Adipose tissue (tissue), 3 donors: ENCODE results near the gene RASD2. TPM values are rescaled to one million over a fixed set of nuclear protein-coding genes. Genes with fewer than 3 reads are reported as not detected.

Source experiments
- H3K27ac ChIP-seq: one replicate; pipeline ENCODE4 v1.5.1; 2013; ENCODE audit warnings: low read depth, low read length
- WGBS, 3 donors: extraction: QIAGEN DNeasy Blood & Tissue Kit; methylation state at CpG; one replicate each; pipeline ENCODE4 v1.1.7; 2013; 5-methylcytosine and 5-hydroxymethylcytosine counted together
- polyA plus RNA-seq, 3 donors: library from polyadenylated mRNA; stranded (reverse); fragments of 200-250 nt; gene quantifications; one replicate each; pipeline ENCODE4 v1.2.3, GENCODE V29; 2013
- donor health status: healthy with polysubstance abuse.
- donor health status: Bipolar disorder and iron deficiency.
- donor health status: healthy.

Gene RASD2
- polyA plus RNA-seq, 3 donors = 0.26 to 1.1 (median 0.34) TPM

DNA sequence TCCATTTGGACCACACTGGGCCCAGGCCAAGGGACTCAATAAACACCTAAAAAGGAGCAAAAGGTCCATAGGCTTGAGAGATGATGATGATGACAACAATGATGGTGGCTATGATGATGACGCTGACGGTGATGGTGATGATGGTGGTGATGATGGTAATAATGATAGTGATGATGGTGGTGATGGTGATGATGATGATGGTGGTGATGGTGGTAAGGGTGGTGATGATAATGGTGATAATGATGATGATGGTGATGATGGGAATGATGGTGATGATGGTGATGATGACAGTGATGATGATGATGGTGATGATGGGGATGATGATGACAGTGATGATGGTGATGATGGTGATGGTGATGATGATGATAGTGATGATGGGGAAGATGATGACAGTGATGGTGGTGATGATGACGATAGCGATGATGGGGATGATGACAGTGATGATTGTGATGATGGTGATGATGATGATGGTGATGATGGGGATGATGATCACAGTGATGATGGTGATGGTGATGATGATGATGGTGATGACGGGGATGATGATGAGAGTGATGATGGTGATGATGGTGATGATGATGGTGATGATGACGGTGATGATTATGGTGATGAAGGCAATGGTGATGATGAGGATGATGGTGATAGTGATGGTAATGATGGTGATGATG, 7.1 kb upstream of the RASD2 start:
- WGBS, 3 donors = 85 to 97% (median 95%) methylated on average over 6 of the region's 6 CpGs
- no peak overlapping the region for H3K27ac ChIP-seq

DNA sequence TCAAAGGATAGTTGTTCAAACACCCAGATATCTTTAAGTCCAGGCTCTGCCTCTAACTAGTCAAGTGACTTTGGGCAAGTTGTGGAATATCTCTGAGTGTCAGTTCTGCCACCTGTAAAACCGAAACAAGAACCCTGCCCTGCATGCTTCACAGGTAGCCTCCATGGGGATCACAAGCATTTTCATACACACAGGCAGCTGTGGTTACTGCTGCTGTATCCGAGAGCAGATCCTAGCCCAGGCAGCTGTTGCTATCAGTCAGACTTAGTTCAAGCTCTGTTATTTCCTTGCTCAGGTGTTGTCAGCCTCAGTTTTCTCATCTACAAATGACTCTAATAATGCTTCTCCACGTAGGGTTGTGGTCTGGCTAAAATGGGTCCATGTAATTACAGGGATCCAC, 6.5 kb upstream of the RASD2 start:
- H3K27ac ChIP-seq = no peak overlapping the region
- 45 to 81% (median 60%) methylated on average over 3 of the region's 3 CpGs for WGBS, 3 donors

DNA sequence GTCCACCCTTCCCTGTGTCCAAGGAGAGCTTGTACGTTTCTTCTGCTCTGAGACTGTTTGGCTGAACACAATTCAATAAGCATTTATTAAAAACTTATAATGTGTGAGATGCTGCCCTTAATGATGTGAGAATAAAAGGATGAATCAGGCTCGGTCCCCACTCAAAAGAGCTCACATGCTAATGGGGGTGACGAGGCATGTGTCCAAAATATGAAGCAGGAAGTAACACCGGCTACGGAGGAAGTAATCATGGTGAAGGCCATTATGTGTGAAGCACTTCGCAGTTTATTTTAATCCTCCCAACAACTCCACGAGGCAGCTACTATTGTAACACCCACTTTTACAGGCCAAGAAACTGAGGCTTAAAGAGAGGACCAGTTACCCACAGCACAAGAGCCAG, 3.4 kb upstream of the RASD2 start:
- 33 to 64% (median 43%) methylated on average over 7 of the region's 7 CpGs for WGBS, 3 donors
- no peak overlapping the region for H3K27ac ChIP-seq

DNA sequence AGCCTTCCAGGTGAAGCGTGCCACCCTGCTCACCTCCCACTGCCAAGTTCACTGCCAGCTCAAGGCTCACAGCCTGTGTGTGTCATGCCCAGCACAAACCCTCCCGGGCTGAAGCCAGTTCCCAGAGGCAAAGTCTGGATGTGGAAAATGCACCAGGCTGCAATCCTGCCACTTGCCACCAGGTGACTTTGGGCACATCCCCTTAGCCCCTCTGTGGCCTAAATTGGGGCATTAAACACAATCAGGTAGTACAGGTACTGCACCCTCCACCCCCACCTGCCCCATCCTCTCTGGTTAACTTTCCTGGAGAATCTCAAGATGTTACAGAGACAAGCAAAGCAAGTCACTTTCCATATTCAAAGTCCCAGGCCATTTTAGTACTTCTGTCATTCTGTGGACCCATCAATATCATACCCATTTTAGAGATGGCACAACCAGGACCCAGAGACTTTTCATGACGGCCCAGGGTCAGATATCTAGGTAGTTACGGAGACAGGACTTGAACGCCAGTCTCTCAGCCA, 1.8 kb upstream of the RASD2 start:
- WGBS, 3 donors = 66 to 84% (median 74%) methylated on average over 5 of the region's 5 CpGs
- H3K27ac ChIP-seq = no peak overlapping the region

DNA sequence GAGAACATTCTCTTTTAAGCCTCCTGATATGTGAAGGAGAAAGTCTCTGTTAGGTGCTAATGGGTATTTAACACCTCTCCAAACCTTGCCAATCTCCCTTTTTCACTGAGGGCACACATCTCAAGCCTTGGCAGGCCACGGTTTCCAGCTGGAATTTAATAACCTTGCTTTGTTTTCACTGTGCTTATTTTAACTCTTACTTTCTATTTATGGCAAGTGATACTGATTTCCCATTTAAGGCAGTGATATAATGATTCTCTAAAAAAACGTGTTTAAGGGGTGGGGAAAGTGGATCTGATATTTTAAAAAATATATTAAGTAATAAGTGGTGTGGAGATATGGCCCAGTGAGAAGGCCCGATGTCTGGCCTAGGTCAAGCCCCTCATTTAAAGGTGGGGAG, 1.1 kb upstream of the RASD2 start:
- no peak overlapping the region for H3K27ac ChIP-seq
- WGBS, 3 donors = 15 to 23% (median 20%) methylated on average over 3 of the region's 3 CpGs

DNA sequence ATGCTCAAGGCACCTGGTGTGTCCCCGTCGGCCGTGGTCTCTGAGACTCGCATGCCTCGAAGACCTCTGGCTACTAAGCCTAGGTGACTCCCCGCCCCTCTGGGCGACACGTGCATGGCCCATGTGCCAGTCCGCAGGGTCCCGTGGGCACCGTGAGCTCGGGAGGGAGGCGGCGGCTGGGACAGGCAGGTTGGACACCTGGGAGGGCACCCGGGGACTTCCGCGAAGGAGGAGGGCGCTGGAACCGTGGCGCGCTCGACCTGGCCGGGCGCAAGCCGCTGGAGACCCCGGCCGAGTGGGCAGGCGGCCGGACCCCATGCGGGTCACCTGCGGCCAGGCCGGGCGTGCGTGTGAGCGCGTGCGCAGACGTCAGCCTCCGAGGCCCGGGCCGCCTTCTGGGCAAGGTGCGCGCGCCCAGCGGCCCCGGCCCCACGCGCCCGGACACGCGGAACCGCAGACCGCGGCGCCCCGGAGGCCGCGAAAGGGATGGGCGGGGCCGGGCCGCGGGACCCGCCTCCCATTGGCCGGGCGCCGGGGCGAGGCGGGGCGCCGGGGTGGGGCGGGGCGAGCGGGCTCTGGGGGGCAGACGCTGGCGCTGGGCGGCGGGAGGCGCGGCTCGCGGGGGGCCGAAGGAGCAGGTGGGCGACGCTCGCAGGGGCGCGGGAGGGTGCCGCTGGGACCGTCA, 579 bp upstream of the RASD2 start:
- no peak overlapping the region for H3K27ac ChIP-seq
- WGBS, 3 donors = 2 to 5% (median 3%) methylated on average over 25 to 88 of the region's 89 CpGs

DNA sequence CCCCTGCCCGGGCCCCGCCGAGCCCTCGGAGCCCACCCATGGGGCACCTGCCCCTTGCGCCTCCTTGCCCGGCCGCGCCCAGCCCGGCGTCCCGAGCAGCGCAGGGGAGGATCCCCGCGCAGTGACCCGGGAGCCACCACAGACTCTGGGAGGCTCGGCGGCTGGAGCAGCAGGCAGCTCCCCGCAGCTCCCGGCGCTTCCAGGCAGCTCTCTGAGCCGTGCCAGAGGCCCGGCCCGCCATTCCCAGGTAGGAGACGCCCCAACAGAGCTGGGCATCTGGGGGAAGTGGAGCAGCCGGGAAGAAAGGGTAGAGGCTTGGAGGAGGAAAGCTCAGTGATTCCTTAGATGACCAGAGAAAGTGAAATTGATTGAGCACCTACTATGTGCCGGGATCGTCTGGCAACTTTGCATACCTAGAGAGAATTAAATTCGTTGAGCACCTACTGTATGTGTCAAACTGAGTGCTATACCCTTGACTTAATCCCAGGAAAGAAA, 670 bp downstream of the RASD2 start:
- WGBS, 3 donors = 4 to 8% (median 5%) methylated on average over 24 to 28 of the region's 28 CpGs
- H3K27ac ChIP-seq = no peak overlapping the region

DNA sequence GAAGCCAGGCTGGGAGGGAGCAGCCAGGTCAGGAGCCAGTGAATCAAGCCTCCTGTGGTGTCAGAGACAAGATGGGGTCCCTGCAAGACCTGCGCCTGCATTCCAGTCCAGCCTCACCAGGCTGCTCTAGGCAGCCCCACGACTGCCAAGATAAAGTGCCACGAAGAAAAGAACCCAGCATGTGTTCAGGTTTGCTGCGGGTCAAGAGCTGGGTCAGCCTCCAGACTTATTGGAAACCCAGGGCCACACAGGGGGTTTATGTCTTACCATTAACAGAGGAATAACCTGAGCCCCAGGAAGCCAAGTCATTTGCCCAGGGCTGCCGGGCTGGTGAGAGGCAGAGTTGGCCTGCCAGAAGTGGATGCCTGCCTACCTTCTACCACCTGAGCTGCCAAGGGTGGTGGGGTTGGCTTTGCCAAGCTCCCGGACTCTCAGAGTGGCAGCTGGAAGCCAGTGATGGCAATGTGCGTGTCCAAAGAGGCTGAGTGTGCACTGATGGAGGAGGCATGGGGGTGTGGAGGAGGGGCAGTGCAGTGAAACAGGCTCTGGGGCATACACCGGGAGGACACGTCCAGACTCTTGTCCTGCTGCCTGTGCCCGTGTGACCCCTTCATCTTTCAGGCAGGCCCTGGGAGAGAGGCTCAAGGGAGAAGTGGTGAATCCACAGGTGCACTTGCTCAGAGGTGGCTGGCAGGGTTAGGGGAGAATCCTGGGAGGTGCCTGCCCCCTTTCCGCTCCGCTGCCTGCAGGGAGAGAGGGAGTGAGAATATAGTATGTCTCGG, 1.7 kb downstream of the RASD2 start:
- WGBS, 3 donors = 67 to 76% (median 71%) methylated on average over 13 of the region's 13 CpGs
- no peak overlapping the region for H3K27ac ChIP-seq

DNA sequence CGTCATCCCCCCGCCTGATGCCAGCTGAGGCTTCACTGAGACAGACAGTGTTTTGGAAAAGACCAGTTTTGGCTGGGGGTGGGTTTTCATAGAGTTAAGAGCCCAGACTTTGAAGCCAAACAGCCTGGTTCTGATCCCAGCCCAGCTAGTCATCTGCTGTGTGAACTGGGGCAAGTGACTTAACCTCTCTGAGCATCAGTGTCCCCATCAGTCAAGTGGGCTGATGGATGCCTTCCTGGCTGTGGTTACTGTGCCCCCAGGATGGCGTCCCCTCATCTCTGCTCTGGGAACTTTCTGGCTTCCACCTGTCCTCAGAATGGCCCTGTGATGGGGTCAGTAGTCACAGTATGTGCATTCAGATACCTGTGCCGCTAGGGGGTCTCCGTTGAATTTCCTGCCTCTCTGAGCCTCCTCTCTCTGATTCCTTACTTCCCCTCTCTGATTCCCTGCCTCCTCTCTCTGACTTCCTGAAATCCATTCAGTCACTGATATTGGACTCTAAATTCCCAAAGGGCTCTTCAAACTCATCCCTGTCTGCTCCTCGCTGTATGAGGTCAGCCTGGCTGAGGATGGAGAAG, 2.4 kb downstream of the RASD2 start:
- 55 to 58% (median 56%) methylated on average over 6 of the region's 6 CpGs for WGBS, 3 donors
- H3K27ac ChIP-seq = no peak overlapping the region

DNA sequence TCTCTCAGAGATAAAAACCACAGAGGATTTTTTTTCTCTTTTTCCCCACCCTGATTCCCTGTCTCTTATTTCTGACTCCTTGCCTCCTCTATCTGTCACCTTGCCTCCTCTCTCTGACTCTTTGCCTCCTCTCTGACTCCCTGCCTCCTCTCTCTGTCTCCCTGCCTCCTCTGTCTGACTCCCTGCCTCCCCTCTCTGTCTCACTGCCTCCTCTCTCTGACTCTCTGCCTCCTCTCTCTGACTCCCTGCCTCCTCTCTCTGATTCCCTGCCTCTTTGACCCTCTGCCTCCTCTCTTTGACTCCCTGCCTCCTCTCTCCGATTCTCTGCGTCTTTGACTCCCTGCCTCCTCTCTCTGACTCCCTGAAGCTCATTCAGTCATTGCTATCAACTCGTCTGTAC, 3.1 kb downstream of the RASD2 start:
- H3K27ac ChIP-seq = no peak overlapping the region
- 54 to 61% (median 57%) methylated on average over 3 of the region's 3 CpGs for WGBS, 3 donors

DNA sequence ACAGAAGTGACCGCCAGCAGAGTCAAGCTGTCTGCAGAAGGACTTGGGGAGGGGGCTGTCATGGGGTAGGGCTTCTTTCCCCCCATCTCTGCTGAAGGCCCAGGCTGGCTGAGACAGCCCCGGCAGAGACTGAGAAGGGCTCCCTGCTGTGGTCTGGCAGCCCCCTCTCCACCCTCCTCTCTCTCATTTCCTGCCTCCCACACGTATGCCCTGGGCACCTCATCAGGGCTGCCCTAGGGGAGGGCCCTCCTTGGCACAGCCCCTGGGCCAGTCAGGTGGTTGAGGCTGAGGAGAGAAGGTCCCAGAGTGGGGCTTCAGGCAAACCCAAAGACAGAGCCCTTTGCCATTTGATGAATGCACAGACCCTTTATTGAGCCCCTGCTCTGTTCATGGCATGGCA, 3.6 kb downstream of the RASD2 start:
- 20 to 24% (median 23%) methylated on average over 3 of the region's 3 CpGs for WGBS, 3 donors
- no peak overlapping the region for H3K27ac ChIP-seq

DNA sequence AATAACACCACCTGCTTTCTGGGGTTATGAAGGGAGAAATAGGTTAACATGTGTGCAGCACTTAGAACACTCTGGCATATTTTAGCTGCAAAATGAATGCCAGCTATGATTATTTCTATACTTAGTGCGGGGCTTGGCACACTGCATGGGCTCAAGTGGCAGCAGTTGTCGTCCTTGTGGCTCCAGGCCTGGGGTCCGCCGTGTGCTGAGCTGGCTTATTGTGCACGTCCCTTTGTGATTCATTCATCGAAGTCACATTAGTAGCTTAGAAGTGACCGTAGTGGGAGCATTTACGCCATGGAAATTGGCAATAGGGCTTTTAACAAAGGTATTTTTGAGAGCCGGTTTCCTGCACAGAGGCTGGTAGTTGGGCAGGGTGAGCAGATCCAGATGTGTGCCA, 4.2 kb downstream of the RASD2 start:
- 75 to 87% (median 81%) methylated on average over 9 of the region's 9 CpGs for WGBS, 3 donors

DNA sequence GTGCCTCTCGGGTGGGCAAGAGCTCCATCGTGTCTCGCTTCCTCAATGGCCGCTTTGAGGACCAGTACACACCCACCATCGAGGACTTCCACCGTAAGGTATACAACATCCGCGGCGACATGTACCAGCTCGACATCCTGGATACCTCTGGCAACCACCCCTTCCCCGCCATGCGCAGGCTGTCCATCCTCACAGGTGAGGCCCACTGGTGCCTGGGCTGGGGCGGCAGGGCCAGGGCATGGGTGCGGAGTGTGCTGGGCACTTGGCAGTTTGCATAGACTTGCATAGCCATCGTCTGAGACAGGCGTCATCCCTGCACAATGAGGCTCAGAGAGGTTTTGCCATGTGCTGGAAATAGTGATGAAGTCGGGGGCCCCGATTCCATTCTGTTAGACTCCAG, 6.3 kb downstream of the RASD2 start:
- no peak overlapping the region for H3K27ac ChIP-seq
- WGBS, 3 donors = 85 to 92% (median 92%) methylated on average over 18 of the region's 18 CpGs

More for the DNA sequence above, 4.2 kb downstream of the RASD2 start:
- no peak overlapping the region for H3K27ac ChIP-seq

DNA sequence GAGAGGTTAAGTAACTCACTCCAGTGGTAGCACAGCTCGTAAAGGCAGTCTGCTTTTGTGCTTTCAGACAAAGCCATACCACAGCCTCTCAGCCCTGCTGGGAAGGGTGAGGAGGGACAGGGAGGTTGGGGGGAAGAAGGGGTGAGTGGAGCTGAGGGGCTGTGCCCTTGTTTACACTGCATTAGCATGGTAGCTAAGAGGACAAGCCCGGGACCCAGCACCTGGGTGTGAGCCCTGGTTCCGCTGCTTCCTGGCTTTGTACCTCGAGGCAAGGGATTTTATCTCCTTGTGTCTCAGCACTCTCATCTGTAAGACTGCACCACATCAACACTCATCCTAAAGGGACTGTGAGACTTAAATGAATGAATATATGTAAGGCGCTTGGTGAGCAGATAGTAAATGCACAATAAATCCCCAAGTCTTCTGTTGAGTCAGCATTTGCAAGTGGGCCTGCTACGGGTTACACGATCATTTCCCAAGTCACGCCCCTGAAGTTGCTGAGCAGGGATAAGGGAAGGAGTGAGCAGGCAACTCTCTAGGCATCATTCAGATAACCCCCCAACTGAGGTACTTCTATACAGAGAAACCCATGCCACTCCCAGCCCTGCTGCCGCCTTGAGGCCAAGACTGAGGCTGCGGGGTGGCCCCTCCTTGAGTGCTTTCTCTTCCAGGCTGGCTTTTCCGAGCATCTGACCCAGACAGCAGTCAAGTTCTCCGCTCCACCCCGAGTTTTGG, 7.5 kb downstream of the RASD2 start:
- no peak overlapping the region for H3K27ac ChIP-seq
- WGBS, 3 donors = 54 to 68% (median 62%) methylated on average over 13 of the region's 13 CpGs

DNA sequence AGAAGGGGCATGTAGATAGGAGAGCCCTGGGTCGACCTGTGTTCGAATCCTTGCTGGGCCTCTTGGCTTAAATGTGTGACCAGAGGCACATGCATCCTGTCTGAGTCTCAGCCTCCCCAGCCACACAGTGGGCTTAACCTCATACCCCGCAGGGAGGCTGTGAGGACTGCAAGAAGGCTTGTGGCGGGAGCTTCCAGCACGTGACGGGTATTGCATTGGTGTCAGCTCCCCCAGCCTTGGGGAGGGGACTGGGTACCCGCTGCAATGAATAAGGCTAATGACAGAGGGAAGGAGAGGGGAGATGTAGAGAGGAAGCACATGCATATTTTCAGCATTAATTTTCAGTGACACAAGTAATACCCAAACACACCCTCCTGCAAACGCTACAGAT, 8.1 kb downstream of the RASD2 start:
- 47 to 65% (median 54%) methylated on average over 8 of the region's 8 CpGs for WGBS, 3 donors
- no peak overlapping the region for H3K27ac ChIP-seq

DNA sequence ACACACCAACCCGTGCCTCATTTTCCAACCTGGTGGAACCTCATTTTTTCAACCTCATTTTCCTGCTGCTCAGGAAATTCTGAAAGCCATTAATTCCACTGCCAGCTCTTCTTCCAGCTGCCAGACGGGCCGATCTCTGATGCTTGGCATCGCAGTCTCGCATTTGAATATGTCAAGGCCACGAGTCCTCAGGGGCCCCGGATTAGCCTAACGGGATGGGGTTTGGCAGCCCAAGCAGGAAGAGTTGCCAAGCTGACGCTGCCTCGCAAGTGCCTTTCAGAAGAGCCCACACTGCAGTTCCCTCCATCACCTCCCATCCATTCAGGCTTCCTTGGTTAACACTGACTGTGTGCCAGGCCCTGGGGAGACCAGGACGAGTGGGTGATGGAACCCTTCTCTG, 8.7 kb downstream of the RASD2 start:
- no peak overlapping the region for H3K27ac ChIP-seq
- 22 to 54% (median 48%) methylated on average over 11 of the region's 11 CpGs for WGBS, 3 donors

DNA sequence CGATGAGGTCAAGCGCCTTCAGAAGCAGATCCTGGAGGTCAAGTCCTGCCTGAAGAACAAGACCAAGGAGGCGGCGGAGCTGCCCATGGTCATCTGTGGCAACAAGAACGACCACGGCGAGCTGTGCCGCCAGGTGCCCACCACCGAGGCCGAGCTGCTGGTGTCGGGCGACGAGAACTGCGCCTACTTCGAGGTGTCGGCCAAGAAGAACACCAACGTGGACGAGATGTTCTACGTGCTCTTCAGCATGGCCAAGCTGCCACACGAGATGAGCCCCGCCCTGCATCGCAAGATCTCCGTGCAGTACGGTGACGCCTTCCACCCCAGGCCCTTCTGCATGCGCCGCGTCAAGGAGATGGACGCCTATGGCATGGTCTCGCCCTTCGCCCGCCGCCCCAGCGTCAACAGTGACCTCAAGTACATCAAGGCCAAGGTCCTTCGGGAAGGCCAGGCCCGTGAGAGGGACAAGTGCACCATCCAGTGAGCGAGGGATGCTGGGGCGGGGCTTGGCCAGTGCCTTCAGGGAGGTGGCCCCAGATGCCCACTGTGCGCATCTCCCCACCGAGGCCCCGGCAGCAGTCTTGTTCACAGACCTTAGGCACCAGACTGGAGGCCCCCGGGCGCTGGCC, 11.0 kb downstream of the RASD2 start:
- WGBS, 3 donors = 94 to 95% (median 94%) methylated on average over 43 of the region's 43 CpGs
- H3K27ac ChIP-seq = no peak overlapping the region
